Measurements from ENCODE around the gene UCK1.

Gene UCK1

GRCh38 chr9:131475111-131475955 is 55.7 kb downstream of the UCK1 start:
- no peak for DNase-seq

- DNase-seq = no peak
These were observed 56.4 kb downstream of the UCK1 start for GRCh38 chr9:131474711-131475110.

- no peak for DNase-seq
These were observed 57.2 kb downstream of the UCK1 start for GRCh38 chr9:131473891-131474290.

Data from activated naive CD4-positive, alpha-beta T cell (primary cell).